Measurements from ENCODE around the gene SLC24A3. TPM values are rescaled to one million over a fixed set of nuclear protein-coding genes. Genes with fewer than 3 reads are reported as not detected.

The SLC24A3 gene
- total RNA-seq, 1 donor from 2014 or later, result 13.1 TPM

- intact Hi-C loops (cut with DNase I), result no loop called here
- no peak for DNase-seq
- no peak overlapping the region for H3K4me3 ChIP-seq
- H3K9me3 ChIP-seq, result no peaks in the 10 kb centered on the region
- H3K36me3 ChIP-seq, result no peaks in the 10 kb centered on the region
- no peak overlapping the region for H3K27ac ChIP-seq
- TF ChIP-seq CTCF (IDR thresholded peaks at IDR 0.05), result no peak
- H3K27me3 ChIP-seq, result no peaks in the 10 kb centered on the region
- no peak for ATAC-seq
- H3K4me1 ChIP-seq, result no peaks in the 10 kb centered on the region
Observed at GRCh38 chr20:19646963-19647362, 434.5 kb downstream of the SLC24A3 start.

DNA sequence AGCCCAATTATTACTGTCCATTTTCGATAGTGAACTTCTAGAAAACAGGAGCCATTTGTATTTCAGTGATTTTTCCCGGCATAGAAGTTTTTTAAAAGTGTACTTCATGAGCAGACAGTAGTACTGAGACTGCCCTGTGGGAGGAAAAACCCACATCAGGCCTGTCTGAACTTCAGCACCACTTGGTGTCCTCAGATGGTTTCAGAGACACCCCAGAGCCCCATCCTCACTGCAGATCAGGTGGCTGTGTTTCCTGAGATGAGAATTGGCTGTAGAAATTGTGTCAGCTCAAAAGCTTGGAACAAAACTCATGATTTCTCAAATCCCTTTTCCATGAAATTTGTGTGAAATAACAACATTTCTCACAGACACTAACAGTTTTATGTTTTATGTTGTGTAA lies 435.6 kb downstream of the SLC24A3 start:
- ATAC-seq (no peak), DNase-seq (no peak)
- Histone ChIP-seq H3K36me3 (no peaks in the 10 kb centered on the region), H3K4me1 (no peaks in the 10 kb centered on the region), H3K4me3 (no peak overlapping the region), H3K9me3 (no peaks in the 10 kb centered on the region), H3K27me3 (no peaks in the 10 kb centered on the region), H3K27ac (no peak overlapping the region)
- intact Hi-C loops (cut with DNase I), result no loop called here
- no peak for TF ChIP-seq CTCF (IDR thresholded peaks at IDR 0.05)

- Histone ChIP-seq H3K4me3 (no peak overlapping the region), H3K27me3 (no peaks in the 10 kb centered on the region), H3K9me3 (no peaks in the 10 kb centered on the region), H3K27ac (no peak overlapping the region), H3K4me1 (no peaks in the 10 kb centered on the region), H3K36me3 (no peaks in the 10 kb centered on the region)
- intact Hi-C loops (cut with DNase I), result no loop called here
- ATAC-seq (no peak), DNase-seq (no peak)
- no peak for TF ChIP-seq CTCF (IDR thresholded peaks at IDR 0.05)
Observed at GRCh38 chr20:19649041-19649440, 436.6 kb downstream of the SLC24A3 start.

DNA sequence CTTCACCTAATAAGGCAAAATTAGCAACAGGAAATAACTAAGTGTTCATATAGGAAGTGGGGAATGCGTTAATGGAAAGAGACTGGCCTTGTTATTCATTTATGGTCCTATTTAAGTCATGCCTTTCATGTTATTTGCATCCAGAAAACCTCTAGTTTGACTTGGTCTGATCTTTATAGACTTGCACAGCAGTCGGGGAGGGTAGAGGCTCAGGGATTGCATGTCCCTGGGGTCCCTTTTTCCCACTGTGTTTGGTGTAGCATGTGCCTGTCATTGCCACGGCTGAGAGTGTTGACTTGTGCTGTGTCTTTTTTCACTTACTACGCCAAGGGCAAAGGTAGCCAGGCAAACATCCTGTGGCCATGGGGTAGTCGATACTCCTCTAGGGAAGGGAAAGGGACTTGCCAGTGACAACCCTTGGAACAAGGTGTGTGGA lies 440.2 kb downstream of the SLC24A3 start:
- intact Hi-C loops (cut with DNase I), result no loop called here
- no peaks in the 10 kb centered on the region for H3K27me3 ChIP-seq
- TF ChIP-seq CTCF (IDR thresholded peaks at IDR 0.05), result no peak

DNA sequence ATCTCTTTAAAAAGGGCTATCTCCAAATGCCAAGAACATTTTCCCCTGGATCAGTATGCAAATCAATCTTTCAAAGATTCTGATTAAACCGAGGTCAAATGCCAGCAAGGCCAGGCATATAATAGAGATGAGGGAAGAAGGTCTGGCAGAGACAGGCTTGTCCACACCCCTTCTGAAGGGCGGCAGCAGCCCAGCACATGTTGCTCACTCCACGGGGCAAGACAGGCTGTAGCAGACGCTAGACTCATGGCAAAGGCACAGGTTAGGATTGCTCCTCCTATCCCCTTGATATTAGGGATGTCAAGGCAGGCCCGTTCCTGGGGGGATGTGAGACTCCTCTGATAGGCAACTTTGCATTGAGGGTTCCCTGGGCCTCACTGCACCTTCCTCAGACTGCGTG lies 440.9 kb downstream of the SLC24A3 start:
- no peak for TF ChIP-seq CTCF (IDR thresholded peaks at IDR 0.05)
- Histone ChIP-seq H3K9me3 (no peaks in the 10 kb centered on the region), H3K36me3 (no peaks in the 10 kb centered on the region), H3K4me3 (no peak overlapping the region), H3K27me3 (no peaks in the 10 kb centered on the region), H3K4me1 (no peaks in the 10 kb centered on the region), H3K27ac (no peak overlapping the region)
- ATAC-seq (no peak), DNase-seq (no peak)
- intact Hi-C loops (cut with DNase I), result no loop called here

More for the DNA sequence above, 440.2 kb downstream of the SLC24A3 start:
- Histone ChIP-seq H3K4me1 (no peaks in the 10 kb centered on the region), H3K27ac (no peak overlapping the region), H3K4me3 (no peak overlapping the region), H3K9me3 (no peaks in the 10 kb centered on the region), H3K36me3 (no peaks in the 10 kb centered on the region)
- no peak for ATAC-seq
- DNase-seq, result no peak

DNA sequence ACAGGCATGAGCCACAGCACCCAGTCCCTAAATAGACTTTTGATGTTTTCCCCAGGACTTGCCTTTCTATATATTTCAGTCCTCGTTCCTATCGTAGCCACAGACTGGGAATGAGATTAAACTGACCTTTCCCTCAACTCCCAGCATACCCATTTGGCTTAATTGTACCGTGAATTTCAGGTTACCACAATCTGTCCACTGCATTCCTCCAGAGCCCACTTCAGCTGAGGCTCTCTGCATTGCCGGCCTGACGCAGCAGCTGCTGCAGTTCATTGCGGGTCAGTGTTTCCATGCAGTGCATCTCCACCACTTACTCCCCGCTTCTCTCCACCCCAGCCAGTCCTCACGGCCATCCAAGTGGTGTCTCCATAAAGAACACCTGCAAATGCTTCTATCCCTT lies 442.5 kb downstream of the SLC24A3 start:
- DNase-seq (no peak), ATAC-seq (no peak)
- H3K4me3 ChIP-seq, result no peak overlapping the region
- intact Hi-C loops (cut with DNase I), result no loop called here
- H3K4me1 ChIP-seq, result no peaks in the 10 kb centered on the region
- H3K27me3 ChIP-seq, result no peaks in the 10 kb centered on the region
- TF ChIP-seq CTCF (IDR thresholded peaks at IDR 0.05), result no peak
- no peaks in the 10 kb centered on the region for H3K9me3 ChIP-seq
- no peak overlapping the region for H3K27ac ChIP-seq
- no peaks in the 10 kb centered on the region for H3K36me3 ChIP-seq

All from upper lobe of right lung (tissue), 1 donor.